ENCODE measurements around the gene TRIP10.

- TF ChIP-seq POLR2A (IDR thresholded peaks at IDR 0.05; ENCODE audit: low read depth, low read length) (no peak), TAF1 (IDR thresholded peaks at IDR 0.05; ENCODE audit: borderline replicate concordance, low read depth, low read length) (no peak)
These were observed 39.5 kb upstream of the TRIP10 start for GRCh38 chr19:6699935-6700334.
